Testis (tissue), 2 donors: ENCODE data around the gene FIP1L1.

Experiments used
- CTCF ChIP-seq, 3 experiments: fragments of 450-650 bp in 2 of 3; fragments of 200-600 bp in 1 of 3; sonication (generic) in 1 of 3; IDR thresholded peaks; one replicate each; pipeline ENCODE4 v1.5.1; 2016 to 2019; ENCODE audit warnings: antibody characterized with exemption in 3 of 3, mild to moderate bottlenecking in 2 of 3, moderate library complexity in 1 of 3
- POLR2A ChIP-seq: fragments of 450-650 bp; IDR thresholded peaks from one replicate; pipeline ENCODE4 v1.6.1; 2017; ENCODE audit warnings: antibody characterized with exemption, mild to moderate bottlenecking, moderate library complexity

DNA sequence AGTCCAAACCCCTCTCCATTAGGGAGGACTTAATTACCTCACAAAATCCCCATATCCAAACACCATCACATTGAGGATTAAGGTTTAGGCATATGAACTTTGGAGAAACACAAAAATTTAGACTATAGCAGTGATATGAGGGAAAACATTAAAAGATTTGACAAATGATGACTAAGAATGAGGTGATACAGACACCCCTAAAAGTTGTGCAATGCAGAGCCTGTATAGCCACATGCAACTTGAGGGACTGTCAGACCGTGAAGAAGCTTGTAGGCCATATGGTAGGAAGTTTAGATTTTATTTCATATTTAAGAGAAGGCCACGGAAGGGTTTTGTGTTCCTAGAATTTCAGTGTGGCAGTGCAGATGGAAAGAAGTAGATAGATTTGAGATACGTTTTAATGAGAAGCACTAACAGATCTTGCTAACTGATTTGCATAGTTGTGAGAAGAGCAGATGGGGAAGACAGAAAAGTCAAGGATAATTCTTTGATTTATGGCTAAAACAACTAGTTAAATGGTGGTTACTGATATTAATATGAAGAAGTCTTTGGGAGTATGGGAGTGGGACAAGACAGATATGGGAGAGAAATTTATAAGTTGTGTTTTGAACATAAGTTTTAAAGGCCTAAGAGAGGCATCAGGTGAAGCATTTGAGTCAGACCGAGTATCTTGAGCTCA is 5.5 kb upstream of the FIP1L1 start:
- TF ChIP-seq CTCF (IDR thresholded peaks at IDR 0.05) (no peak), POLR2A (no peak)
